GM18499 (cell line): ENCODE results near the gene CYFIP1.
"Not testable (repeated sequence)": the region's sequence is repeated elsewhere in the genome, so short reads cannot be mapped to it uniquely, and the experiment has no call there.

Experiments
- ATAC-seq: cut with Tn5 transposase; IDR thresholded peaks from one replicate; pipeline ENCODE4 v1.9.1; 2021; ENCODE audit warnings: moderate number of reproducible peaks; ENCODE audit not compliant: insufficient read depth, unreplicated experiment

Gene CYFIP1

DNA sequence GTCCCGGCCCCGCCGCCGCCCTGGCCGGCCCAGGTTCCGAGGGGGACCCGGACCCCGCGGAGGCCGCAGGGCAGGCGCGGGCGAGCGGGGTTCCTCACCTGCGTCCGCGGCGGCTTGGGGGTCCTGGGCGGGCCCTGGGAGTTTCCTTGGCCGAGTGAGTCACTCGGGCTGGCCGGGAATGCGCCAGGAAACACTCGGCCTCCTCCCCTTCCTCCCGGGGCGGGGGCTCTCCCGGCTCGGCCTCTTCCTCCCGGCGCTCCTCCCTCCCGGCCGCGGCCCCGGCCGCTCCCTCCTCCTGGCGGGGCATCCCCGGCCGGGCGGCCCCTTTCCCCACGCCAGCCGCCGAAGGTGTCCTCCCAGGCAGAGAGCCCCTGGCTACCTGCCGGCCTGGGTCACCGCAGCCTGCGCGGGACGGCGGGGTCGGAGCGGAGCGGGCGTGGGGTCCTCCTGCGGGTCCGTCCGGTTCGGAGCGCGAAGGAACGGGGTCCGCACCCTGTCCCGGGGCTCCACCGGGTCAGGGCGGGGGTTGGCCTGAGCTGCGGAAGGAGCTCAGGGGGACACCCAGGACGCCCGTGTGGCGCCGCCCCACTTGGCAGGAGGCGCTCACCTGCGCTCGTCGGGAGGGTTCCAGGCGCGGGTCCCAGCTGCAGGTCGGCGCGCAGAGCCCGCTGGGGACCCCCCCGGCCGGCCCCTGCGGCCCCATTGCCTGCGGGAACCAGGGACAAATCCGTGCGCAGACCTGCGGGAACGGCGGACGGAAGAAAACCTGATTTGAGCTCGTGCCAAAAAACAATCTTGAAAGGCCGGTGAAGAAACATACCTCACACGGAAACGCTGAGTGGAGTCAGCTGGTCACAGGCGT is at the start of gene CYFIP1:
TSS of gene CYFIP1 (minus strand) at position 180 of the 862 bp plus-strand sequence. CDS start 33,083 bp downstream, outside the sequence.
- no peak for ATAC-seq

DNA sequence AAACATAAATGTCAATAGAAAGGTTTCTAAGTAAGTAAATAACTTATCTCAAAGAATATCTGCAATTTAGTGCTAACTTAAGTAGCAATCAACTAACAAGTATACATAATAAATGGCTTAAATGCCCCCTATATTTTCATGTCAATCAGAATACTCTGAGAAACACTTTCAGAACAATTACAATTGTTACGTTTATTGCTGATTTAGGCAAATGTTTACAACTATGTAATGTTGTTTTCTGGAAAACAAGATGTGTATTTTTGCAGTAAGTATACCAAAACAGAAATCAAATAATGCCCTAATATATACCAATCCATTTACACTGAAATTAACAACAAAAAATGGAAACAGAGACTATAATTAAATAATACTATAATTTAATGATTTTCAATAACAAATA is 46.0 kb upstream of the CYFIP1 start:
- ATAC-seq: no peak

DNA sequence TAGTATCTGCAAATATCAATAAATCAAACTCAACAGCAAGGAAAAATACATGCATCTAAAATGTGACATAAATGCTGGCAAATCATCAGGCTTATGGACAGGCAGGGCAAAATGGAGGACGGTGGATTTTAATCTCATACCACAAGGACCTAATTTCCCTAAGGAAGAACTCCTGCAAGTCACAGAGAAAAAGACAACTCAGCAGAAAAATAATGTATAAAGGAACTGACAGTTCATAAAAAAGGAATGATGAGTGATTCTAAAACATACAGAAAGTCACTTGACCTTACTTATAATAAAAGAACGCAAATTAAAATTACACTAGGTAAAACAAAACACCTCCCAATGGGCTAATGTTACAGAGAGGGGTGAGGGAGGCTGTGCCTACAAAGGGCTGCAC is 42.0 kb upstream of the CYFIP1 start:
- no peak for ATAC-seq

DNA sequence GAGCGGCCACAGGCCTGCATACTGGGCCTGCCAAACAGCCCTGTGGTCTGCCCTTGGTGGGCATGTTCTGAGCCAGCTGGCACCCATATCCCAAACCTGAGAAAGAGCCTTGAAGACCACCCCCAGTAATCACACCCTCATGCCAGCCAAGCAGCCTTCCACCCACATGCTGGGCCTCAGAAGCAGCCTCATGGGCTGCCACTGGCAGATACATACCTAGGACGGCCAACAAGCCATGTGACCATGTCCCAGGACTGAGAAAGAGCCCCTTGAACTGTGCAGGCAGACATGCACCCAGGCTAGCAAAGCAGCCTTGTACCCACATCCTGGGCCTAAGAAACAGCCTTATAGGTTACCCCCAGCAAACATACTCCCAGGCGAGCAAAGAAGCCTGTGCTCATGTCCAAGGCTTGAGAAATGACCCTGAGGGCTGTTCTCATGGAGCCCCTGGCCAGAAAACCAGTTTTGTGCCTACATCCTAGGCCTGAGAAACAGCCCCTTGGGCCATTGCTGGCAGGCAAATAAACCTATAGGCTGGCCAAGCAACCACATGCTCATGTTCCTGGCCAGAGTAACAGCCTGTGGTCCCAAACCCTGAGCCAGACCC is 34.3 kb upstream of the CYFIP1 start:
- ATAC-seq: no peak

DNA sequence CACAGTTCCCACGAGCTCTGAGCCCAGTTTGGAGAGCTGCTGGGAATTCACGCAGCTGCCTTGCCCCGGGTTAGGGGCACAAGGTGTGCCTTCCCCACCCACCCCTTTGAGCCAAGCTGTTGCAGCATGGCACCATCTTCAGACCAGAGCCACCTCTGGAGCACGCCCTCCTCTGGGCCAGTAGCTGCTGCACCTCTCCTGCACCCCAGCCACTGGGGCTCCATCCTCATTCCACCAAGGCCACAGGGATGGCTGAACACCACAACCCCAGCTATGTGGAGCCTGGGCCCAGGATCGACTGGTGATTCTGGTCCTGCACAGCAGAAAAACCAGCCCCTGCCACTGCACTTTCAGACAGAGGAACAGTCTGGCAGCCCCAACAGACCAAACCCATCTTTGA is 33.5 kb upstream of the CYFIP1 start:
- no peak for ATAC-seq

DNA sequence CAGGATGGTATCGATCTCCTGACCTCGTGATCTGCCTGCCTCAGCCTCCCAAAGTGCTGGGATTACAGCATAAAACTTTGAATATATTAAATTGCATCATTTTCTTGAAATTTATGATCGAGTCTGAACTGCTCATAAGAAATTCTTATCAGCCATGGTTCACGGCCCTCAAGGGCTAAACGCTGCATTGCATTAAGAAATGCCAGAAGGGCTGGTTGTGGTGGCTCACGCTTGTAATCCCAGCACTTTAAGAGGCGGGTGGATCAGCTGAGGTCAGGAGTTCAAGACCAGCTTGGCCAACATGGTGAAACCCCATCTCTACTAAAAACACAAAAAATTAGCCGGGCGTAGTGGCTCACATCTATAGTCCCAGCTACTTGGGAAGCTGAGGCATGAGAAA is 32.4 kb upstream of the CYFIP1 start:
- not testable (repeated sequence) for ATAC-seq

DNA sequence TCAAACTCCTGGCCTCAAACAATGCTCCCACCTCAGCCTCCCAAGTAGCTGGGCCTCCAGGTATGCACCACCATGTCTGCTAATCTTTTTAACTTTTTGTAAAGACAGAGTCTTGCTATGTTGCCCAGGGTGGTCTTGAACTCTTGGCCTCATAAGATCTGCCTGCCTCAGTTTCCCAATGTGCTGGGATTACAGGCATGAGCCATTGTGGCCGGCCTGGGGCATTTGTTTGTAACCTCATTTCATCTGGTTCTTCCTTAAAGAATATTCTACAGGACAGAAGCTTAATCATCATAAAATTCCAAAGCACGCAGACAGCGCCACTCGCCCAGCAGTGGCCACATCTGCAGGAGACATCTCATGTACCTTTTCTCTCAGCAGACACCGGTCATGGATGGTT is 23.6 kb upstream of the CYFIP1 start:
- ATAC-seq: no peak

DNA sequence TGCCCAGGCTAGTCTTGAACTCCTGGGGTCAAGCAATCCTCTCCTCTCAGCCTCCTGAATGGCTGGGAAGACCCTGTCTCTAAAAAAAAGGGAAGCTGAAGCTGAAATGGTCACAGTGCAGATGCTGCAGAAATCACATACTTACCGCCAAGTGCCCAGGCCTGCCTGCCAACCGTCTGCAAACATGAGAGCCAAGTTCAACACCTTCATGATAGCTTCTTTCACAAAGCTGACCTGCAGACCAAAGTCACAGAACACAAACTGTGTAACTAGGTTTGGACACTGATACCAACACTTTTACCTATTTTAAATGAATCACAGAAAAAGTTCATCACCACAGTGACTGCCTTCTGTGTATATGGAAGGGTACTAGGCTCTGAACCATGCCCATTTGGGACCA is 22.8 kb upstream of the CYFIP1 start:
- ATAC-seq: no peak

DNA sequence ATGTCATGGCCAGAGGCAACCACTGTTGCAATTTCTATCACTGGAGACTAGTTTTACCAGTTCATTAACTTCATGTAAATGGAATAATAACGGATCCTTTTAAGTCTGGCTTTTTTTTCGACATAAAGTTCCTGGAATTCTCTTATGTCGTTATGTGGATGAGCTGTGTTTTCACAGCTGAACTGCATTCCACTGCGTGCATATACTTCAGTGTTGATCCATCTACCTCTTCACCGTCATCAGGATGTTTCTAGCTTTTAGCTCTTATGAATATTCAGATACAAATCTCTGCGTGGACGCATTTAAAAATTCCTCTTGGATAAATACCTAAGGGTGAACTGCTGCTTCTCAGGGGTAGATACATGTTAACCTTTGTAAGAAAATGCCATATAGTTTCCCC is 15.6 kb upstream of the CYFIP1 start:
- ATAC-seq: no peak

DNA sequence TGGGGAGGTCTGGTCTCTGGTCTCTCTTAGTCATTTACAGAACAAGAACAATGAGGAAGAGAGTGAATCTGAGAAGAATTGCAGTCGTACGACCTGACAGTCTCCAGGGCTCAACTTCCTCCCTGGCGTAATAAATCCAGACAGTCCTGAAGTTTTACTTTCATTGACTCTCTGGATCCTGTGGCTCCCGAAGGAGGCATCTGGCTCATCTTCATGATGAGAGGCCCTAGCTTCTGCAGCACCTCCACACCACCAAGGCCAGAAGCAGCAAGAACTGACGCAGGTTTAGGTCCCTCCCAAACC is 11.8 kb upstream of the CYFIP1 start:
- ATAC-seq: no peak

DNA sequence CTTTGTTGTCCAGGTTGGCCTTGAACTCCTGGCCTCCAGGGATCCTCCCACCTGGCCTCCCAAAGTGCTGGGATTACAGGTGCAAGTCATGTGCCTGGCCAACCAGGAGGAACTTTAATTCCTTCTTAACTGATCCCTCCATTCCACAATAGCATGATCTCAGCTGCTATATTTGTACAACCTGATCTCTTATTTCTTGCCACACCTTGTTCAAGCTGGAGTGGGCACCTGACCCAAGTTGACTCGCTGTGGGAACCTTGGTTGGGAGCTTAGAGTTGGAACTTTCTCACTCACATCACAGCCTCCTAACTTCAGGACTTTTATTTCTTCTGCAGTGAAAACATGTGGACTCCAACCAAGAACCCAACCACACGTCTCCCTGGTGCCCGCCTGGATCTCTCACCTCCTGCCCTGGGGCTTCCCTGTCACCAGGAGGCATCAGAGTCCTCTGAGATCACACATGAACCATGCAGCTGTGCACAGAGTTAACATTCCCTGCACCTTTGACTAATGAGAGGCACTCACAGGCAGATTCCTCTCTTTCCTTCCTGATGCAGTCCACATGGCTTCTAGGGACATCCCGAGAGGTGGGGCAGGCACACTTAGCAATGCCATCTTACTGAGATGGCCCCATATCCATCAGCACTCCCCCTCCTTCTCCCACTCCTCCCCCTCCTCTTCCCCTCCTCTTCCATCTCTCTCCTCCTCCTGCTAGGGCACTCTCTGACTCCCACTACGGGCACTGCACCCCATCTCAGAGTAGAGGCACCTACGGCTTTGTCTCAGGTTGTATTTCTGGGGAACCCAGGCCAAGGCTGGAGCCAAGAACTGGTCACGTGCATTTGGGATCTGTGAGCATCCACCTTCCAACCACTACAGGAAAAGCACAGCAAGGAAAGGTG is 9.7 kb upstream of the CYFIP1 start:
- ATAC-seq: no peak

DNA sequence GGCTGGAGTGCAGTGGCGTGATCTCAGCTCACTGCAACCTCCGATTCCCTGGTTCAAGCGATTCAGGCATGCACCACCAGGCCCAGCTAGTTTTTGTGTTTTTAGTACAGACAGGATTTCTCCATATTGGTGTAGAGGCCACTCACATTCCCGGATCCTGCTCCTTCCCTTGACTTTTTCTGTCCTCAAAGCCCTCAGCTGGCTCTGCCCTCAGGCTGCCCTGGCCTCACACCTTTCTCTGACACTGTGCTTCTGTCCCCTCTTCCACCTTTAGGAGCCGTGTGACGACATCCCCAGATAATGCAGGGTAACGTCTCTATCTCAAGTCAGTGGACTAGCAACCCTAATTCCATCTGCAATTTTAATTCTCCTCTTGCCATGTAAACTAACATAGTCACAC is 8.6 kb upstream of the CYFIP1 start:
- no peak for ATAC-seq

DNA sequence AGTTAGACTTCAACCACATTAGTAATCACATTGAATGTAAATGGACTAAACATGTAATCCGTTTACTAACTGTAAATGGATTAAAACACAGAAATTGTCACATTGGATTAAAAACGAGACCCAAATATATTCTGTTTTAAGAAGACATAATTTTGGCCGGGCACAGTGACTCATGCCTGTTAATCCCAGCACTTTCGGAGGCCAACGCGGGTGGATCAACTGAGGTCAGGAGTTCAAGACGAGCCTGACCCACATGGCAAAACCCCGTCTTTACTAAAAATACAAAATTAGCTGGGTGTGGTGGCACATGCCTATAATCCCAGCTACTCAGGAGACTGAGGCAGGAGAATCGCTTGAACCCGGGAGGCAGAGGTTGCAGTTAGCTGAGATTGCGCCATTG is 1.8 kb upstream of the CYFIP1 start:
- ATAC-seq: not testable (repeated sequence)

DNA sequence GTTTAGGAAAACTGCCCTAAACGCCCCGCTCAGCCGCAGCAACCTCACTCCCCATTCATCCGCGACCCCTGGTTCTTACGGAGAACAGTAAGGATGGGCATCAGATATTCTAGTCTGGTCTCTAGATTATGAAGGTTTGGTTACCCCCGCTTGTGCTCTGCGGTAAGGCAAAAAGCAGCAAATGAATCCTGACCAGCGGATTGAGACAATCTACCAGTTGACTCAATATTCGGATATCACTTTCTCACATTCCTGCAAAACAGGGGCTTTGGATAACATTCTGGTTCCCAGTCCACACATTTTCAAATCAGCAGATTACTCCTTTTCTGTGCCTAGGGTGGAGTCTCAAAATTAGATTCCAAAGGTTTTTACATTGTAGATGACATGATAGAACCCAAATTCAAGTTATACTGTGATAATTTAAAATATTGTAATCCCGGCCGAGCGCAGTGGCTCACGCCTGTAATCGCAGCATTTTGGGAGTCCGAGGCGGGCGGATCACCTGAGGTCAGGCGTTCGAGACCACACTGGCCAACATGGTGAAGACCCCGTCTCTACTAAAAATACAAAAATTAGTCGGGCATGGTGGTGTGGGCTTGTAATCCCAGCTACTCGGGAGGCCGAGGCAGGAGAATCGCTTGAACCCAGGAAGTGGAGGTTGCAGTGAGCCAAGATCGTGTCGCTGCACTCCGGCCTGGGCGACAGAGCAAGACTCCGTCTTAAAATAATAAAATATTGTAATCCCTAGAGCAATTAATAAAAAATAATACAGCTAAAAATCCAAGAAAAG is 1.1 kb upstream of the CYFIP1 start:
- no peak for ATAC-seq

DNA sequence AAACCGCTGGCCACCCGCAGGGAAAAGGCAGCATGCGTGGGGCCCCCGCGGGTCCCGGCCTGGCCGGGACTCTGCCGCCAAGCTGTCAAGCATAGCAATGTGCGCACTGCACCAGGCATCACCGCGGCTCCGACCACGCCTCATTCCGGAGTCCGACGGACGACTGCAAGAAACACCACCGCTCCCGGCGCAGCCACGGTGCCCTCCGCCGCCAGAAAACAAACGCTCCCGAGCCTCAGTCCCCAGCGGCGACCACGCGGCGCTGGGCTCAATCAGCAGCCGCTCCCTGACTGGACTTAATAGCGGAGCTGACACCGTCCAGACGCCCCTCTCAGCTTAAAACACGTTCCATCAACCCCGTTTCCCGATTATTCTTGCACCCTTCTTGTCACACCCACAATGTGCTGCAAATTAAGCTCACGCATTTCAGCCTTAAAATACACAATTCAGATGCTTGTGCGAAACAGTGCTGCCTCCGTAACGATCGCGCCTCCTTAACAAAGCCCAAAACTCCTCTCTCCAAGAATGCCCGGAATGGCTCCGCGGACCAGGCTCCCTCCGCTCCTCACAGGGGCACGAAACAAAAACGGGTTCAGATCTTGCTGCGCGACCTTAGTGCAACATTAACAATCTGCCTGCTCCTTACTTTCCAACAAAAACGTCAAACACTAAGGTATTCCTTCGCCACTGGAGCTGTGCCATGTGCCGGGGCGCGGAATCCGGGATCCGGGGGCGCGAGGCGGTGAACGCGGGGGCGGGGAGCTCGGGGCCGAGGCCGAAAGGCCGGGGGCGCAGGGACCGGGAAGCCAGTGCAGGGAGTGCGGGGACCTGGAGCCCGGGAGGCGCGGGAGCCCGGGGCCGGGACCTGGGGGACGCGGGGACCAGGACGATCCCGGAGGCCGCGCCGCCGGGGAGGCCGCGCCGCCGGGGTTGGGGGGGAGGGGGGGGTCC is 655 bp downstream of the CYFIP1 start:
- ATAC-seq: no peak

DNA sequence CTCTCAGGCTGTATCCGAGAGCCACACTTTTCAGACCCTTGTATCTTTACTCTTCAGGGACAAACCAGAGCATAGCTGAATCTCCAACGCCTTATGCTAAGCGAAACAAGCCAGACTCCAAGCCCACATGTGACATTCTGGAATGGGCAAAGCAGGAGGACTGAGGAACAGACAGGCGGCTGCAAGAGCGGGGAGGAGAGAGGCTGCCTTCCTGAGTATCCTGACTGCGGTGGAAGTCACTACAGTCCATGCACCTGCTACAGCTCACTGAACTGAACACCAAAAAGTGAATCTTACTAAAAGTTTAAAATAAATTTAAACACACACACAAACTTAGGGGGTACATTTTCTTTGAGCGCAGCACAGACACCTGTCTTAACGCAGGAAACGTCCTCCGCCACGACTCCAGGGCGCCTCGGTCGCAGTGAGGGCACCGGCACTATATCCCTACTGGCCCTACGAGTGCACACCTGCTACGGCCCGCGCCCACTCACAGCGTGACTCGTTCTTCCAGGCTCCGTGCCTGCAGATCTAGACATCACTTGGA is 1.4 kb downstream of the CYFIP1 start:
- no peak for ATAC-seq

DNA sequence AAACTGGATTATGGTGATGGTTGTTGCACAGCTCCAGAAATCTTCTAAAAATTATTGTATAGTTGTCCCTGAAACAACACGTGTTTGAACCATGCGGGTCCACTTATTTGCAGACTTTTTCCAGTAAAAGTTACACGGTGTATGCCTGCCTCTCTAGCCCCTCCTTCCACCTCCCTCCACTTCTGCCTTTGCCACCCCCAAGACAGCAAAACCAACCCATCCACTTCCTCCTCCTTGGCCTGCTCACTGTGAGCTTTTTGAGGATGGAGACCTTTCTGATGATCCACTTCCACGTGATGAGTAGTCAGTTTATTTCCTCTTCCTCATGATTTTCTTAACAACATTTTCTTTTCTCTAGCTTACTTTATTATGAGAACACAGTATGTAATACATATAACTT is 5.4 kb downstream of the CYFIP1 start:
- ATAC-seq: no peak

DNA sequence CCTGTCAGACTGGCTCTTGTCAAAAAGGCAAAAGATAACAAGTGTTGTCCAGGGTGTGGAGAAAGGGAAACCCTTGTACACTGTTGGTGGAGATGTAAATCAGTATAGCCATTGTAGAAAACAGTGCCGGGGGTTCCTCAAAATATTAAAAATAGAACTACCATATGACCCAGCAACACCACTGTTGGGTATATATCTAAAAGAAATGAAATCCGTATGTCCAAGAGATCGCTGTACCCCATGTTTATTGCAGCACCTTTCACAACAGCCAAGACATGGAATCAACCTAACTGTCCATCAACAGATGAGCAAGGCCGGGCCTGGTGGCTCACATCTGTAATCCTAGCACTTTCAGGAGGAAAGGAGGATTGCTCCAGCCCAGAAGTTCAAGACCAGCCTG is 6.2 kb downstream of the CYFIP1 start:
- ATAC-seq: no peak

DNA sequence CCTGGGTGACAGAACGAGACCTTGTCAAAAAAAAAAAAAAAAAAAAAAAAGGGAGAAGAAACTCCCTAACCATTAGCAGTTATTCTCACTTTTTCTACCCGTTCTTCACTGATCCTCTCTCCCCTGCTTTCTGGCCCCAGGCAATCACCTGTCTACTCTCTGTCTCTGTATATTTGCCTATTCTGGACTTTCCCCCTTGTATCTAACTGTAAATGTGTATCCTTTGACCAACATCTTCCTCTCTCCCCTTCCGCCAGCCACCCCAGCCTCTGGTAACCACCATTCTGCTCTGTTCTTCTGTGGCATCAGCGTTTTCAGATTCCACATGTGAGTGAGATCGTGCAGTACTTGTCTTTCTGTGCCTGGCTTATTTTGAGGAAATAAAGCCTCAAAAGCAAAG is 6.9 kb downstream of the CYFIP1 start:
- ATAC-seq: no peak
